H1 (cell line): ENCODE results near the gene NUTM2F. TPM values are rescaled to one million over a fixed set of nuclear protein-coding genes. Genes with fewer than 3 reads are reported as not detected.

Source experiments
- CTCF ChIA-PET: fragments of 300-600 bp; sonication (Branson Sonifier 250); formaldehyde crosslinking; loops from one replicate; lab custom pipeline; 2021; ENCODE audit not compliant: partially characterized antibody; lab: Charles Lee
- POLR2A ChIA-PET: fragments of 300-600 bp; sonication (Branson Sonifier 250); formaldehyde crosslinking; loops from one replicate; lab custom pipeline; 2021; ENCODE audit warnings: inconsistent platforms; ENCODE audit not compliant: partially characterized antibody; lab: Charles Lee
- DNase-seq, 2 experiments: peaks; one replicate each; pipeline versions ENCODE4 v3.0.0 to v3.0.0-alpha.2; 2010 to 2022; ENCODE audit warnings: low spot score in 2 of 2, low read depth in 1 of 2, mixed read lengths in 1 of 2
- FAIRE-seq: peaks from 2 replicates; lab custom pipeline; 2011; peaks lifted over from hg19 to GRCh38; lab: Jason Lieb, UNC
- H2AFZ ChIP-seq: 2 replicates; pipeline ENCODE4 v1.8.1; 2012; ENCODE audit warnings: low read length, inconsistent platforms
- H2AK5ac ChIP-seq: 2 replicates; pipeline ENCODE4 v1.6.1; 2013; ENCODE audit warnings: low read depth, low read length
- H2BK120ac ChIP-seq: replicated peaks from 2 replicates; pipeline ENCODE3; 2013; ENCODE audit warnings: low read depth, low read length, inconsistent platforms
- H2BK12ac ChIP-seq: 2 replicates; pipeline ENCODE4 v1.6.1; 2013; ENCODE audit warnings: low read depth, low read length
- H2BK15ac ChIP-seq: 2 replicates; pipeline ENCODE4 v1.6.1; 2013; ENCODE audit warnings: low read length
- H2BK20ac ChIP-seq: 2 replicates; pipeline ENCODE4 v1.6.1; 2013; ENCODE audit warnings: low read length
- H2BK5ac ChIP-seq: 2 replicates; pipeline ENCODE4 v1.6.1; 2013; ENCODE audit warnings: low read depth, low read length
- H3K14ac ChIP-seq: 2 replicates; pipeline ENCODE4 v1.6.1; 2013; ENCODE audit warnings: inconsistent platforms; ENCODE audit not compliant: insufficient read length
- H3K18ac ChIP-seq: 2 replicates; pipeline ENCODE4 v1.6.1; 2013; ENCODE audit warnings: low read length; ENCODE audit errors: extremely low read depth
- H3K23ac ChIP-seq: 2 replicates; pipeline ENCODE4 v1.6.1; 2013; ENCODE audit warnings: inconsistent platforms; ENCODE audit not compliant: insufficient read length
- H3K23me2 ChIP-seq: 2 replicates; pipeline ENCODE4 v1.6.1; 2013; ENCODE audit warnings: low read depth, low read length
- H3K27ac ChIP-seq: 2 replicates; pipeline ENCODE4 v1.6.1; 2011; ENCODE audit warnings: low read depth, low read length, inconsistent platforms
- H3K27me3 ChIP-seq, 4 experiments: replicated peaks in 1 of 4; 1 replicate in 1 of 4; 2 replicates in 3 of 4; pipeline versions ENCODE4 v1.6.1 to v1.8.1; 2011 to 2013; ENCODE audit warnings: low read length in 3 of 4, mild to moderate bottlenecking in 3 of 4, inconsistent platforms in 2 of 4, mixed read lengths in 2 of 4, moderate library complexity in 1 of 4; ENCODE audit not compliant: control insufficient read depth in 3 of 4, insufficient read depth in 3 of 4; ENCODE audit errors: extremely low read depth in 1 of 4
- H3K36me3 ChIP-seq, 4 experiments: 2 replicates each; pipeline versions ENCODE4 v1.6.1 to v1.8.1; 2011 to 2013; ENCODE audit warnings: mild to moderate bottlenecking in 4 of 4, low read length in 3 of 4, moderate library complexity in 2 of 4, control low read depth in 1 of 4, inconsistent platforms in 1 of 4; ENCODE audit not compliant: insufficient read depth in 4 of 4, control insufficient read depth in 2 of 4
- H3K4ac ChIP-seq: replicated peaks from 2 replicates; pipeline ENCODE3; 2013; ENCODE audit warnings: low read length, low read depth, mixed read lengths, inconsistent platforms; ENCODE audit not compliant: insufficient read length
- H3K4me1 ChIP-seq, 4 experiments: replicated peaks in 1 of 4; 1 replicate in 1 of 4; 2 replicates in 3 of 4; pipeline versions ENCODE4 v1.6.1 to v1.8.1; 2011 to 2013; ENCODE audit warnings: low read length in 3 of 4, inconsistent platforms in 2 of 4, mixed read lengths in 1 of 4; ENCODE audit not compliant: insufficient read depth in 4 of 4, control insufficient read depth in 3 of 4
- H3K4me2 ChIP-seq, 2 experiments: 2 replicates each; pipeline versions ENCODE4 v1.6.1 to v1.8.1; 2011 to 2013; ENCODE audit warnings: low read depth in 2 of 2, low read length in 2 of 2, control low read depth in 1 of 2, inconsistent platforms in 1 of 2, mild to moderate bottlenecking in 1 of 2; ENCODE audit not compliant: insufficient read depth in 1 of 2
- H3K4me3 ChIP-seq, 4 experiments: fragments of 200-600, 300-600 bp in 1 of 4; sonication (generic), shearing (Covaris generic), sonication (Bioruptor Twin) in 1 of 4; 2 replicates each; pipeline versions ENCODE4 v1.5.1 to v1.8.1; 2011 to 2016; ENCODE audit warnings: low read length in 4 of 4, low read depth in 3 of 4, control low read depth in 2 of 4, inconsistent platforms in 2 of 4, mild to moderate bottlenecking in 2 of 4, mixed read lengths in 1 of 4, moderate library complexity in 1 of 4; ENCODE audit not compliant: insufficient read depth in 2 of 4; ENCODE audit errors: extremely low read depth in 1 of 4
- H3K56ac ChIP-seq: replicated peaks from 2 replicates; pipeline ENCODE3; 2013; ENCODE audit warnings: low read depth, mild to moderate bottlenecking, mixed read lengths, low read length, inconsistent platforms; ENCODE audit not compliant: insufficient read length
- H3K79me1 ChIP-seq: 2 replicates; pipeline ENCODE4 v1.6.1; 2013; ENCODE audit warnings: low read depth, low read length, control low read depth
- H3K79me2 ChIP-seq, 2 experiments: 2 replicates each; pipeline versions ENCODE4 v1.6.1 to v1.8.1; 2012 to 2013; ENCODE audit warnings: low read length in 2 of 2, mild to moderate bottlenecking in 2 of 2, inconsistent platforms in 1 of 2; ENCODE audit not compliant: insufficient read depth in 2 of 2, control insufficient read depth in 1 of 2
- H3K9ac ChIP-seq, 4 experiments: replicated peaks in 1 of 4; 1 replicate in 1 of 4; 2 replicates in 3 of 4; pipeline versions ENCODE4 v1.6.1 to v1.8.1; 2011 to 2013; ENCODE audit warnings: low read depth in 3 of 4, low read length in 3 of 4, control low read depth in 2 of 4, mild to moderate bottlenecking in 2 of 4, moderate library complexity in 2 of 4, inconsistent platforms in 1 of 4; ENCODE audit errors: extremely low read depth in 1 of 4
- H3K9me3 ChIP-seq, 2 experiments: 2 replicates each; pipeline versions ENCODE4 v1.6.1 to v1.8.1; 2012 to 2013; ENCODE audit warnings: mild to moderate bottlenecking in 2 of 2, moderate library complexity in 2 of 2, control low read depth in 1 of 2, inconsistent platforms in 1 of 2, low read depth in 1 of 2, low read length in 1 of 2, mixed read lengths in 1 of 2; ENCODE audit not compliant: insufficient read depth in 2 of 2
- H4K20me1 ChIP-seq, 2 experiments: replicated peaks in 1 of 2; 2 replicates each; pipeline versions ENCODE3 to v1.8.1; 2011 to 2013; ENCODE audit warnings: inconsistent platforms in 2 of 2, low read length in 2 of 2, mild to moderate bottlenecking in 1 of 2; ENCODE audit not compliant: insufficient read depth in 2 of 2, control insufficient read depth in 1 of 2
- H4K5ac ChIP-seq: 2 replicates; pipeline ENCODE4 v1.6.1; 2013; ENCODE audit warnings: low read length, low read depth, mixed read lengths, inconsistent platforms; ENCODE audit not compliant: insufficient read length
- H4K8ac ChIP-seq: 2 replicates; pipeline ENCODE4 v1.8.0; 2013; ENCODE audit warnings: mild to moderate bottlenecking, moderate library complexity, low read length, inconsistent platforms; ENCODE audit not compliant: insufficient read depth; ENCODE audit errors: extremely low read depth
- H4K91ac ChIP-seq: replicated peaks from 2 replicates; pipeline ENCODE3; 2013; ENCODE audit warnings: low read length, mixed read lengths, inconsistent platforms; ENCODE audit not compliant: insufficient read length
- BRCA1 ChIP-seq: IDR thresholded peaks from 2 replicates; pipeline ENCODE4 v1.6.1; 2012; ENCODE audit warnings: low read depth, low read length, improper control_type of control experiment
- EP300 ChIP-seq, 2 experiments: IDR thresholded peaks; 1 replicate in 1 of 2; 2 replicates in 1 of 2; pipeline ENCODE4 v1.6.1; 2011 to 2012; ENCODE audit warnings: low read depth in 2 of 2, low read length in 2 of 2, mild to moderate bottlenecking in 2 of 2, borderline replicate concordance in 1 of 2, inconsistent platforms in 1 of 2, moderate library complexity in 1 of 2
- RXRA ChIP-seq: IDR thresholded peaks from 2 replicates; pipeline ENCODE4 v1.6.1; 2011; ENCODE audit warnings: low read depth, mild to moderate bottlenecking, low read length, moderate library complexity; ENCODE audit not compliant: insufficient read depth
- SAP30 ChIP-seq: fragments of 300-600 bp; sonication (generic); IDR thresholded peaks from 2 replicates; pipeline ENCODE4 v1.7.1; 2012; ENCODE audit warnings: low read length, moderate library complexity, mild to moderate bottlenecking, inconsistent platforms; ENCODE audit not compliant: insufficient read depth, insufficient replicate concordance
- USF2 ChIP-seq: IDR thresholded peaks from 2 replicates; pipeline ENCODE4 v1.6.1; 2011; ENCODE audit warnings: low read length, improper control_type of control experiment
- WGBS, 2 experiments: shearing (Covaris generic) in 1 of 2; methylation state at CpG; one replicate each; pipeline versions ENCODE4 v1.1.6 to v1.1.7; 2013 to 2015; ENCODE audit warnings: low lambda C conversion rate in 2 of 2, mixed read lengths in 2 of 2, inconsistent platforms in 1 of 2, low coverage in 1 of 2, missing lambda C conversion rate in 1 of 2; ENCODE audit not compliant: insufficient replicate concordance in 2 of 2, insufficient coverage in 1 of 2, insufficient read length in 1 of 2; ENCODE audit errors: extremely low coverage in 1 of 2, missing lambda C conversion rate in 1 of 2; 5-methylcytosine and 5-hydroxymethylcytosine counted together
- polyA plus RNA-seq, 7 experiments: library from polyadenylated mRNA; depleted of rRNA in 3 of 7; stranded (reverse) in 5 of 7; unstranded in 2 of 7; fragments of >200 nt in 5 of 7; fragments of 200-250 nt in 2 of 7; gene quantifications; 1 replicate in 5 of 7; 2 replicates in 1 of 7; 4 replicates in 1 of 7; pipeline versions ENCODE4 v1.2.1 to v1.2.3, GENCODE V29; 2011 to 2013; ENCODE audit warnings: missing spikeins in 2 of 7, mixed read lengths in 2 of 7
- total RNA-seq: library from RNA; stranded (reverse); fragmentation: NEBNext Ultra II Directional; extraction: Animal tissue kit (Norgen Biotek cat#: 25700); gene quantifications from 2 replicates; pipeline ENCODE4 v1.2.1, GENCODE V29; 2021

Gene NUTM2F
- total and polyA plus RNA-seq, 2 of the 8 experiments (the other 6 are each of a cell fraction or from before 2014, with no cell fraction given), result 0.06 to 0.19 TPM

GRCh38 chr9:94298949-94299599 is 29.4 kb downstream of the NUTM2F start:
- TF ChIP-seq RXRA, result no peak
- no peak for TF ChIP-seq BRCA1
- TF ChIP-seq EP300 (IDR thresholded peaks at IDR 0.05; ENCODE audit: borderline replicate concordance in 1 of 2, low read depth in 2 of 2, low read length in 2 of 2), result no peak
- no peak for TF ChIP-seq SAP30
- no peak for TF ChIP-seq USF2
- WGBS, 2 experiments, result 82% methylated on average over 9 of the region's 9 CpGs; no CpG with 5 or more reads in 1 of the 2 experiments
- Histone ChIP-seq H4K20me1 (no peaks in the 10 kb centered on the region), H3K56ac (no peak overlapping the region), H2BK12ac (no peak overlapping the region), H2AFZ (no peak overlapping the region), H3K27ac (no peak overlapping the region), H3K27me3 (no peaks in the 10 kb centered on the region), H3K36me3 (peaks cover 0 to 3% (median 2%) of the 10 kb centered on the region in 4 experiments; a peak in 1 of 8 replicates), H3K4me1 (no peaks in the 10 kb centered on the region; a peak in 1 of 7 replicates), H3K23me2 (no peaks in the 10 kb centered on the region), H3K4me3 (no peak overlapping the region), H4K91ac (no peak overlapping the region), H3K18ac (no peak overlapping the region), H2AK5ac (no peak overlapping the region), H2BK20ac (no peak overlapping the region), H2BK120ac (no peak overlapping the region), H3K4me2 (no peak overlapping the region), H4K5ac (no peak overlapping the region), H2BK5ac (no peak overlapping the region), H3K79me2 (no peaks in the 10 kb centered on the region), H3K14ac (no peak overlapping the region), H3K9me3 (no peaks in the 10 kb centered on the region), H2BK15ac (no peak overlapping the region), H3K79me1 (no peaks in the 10 kb centered on the region), H3K9ac (no peak overlapping the region), H3K4ac (no peak overlapping the region), H4K8ac (no peak overlapping the region), H3K23ac (no peak overlapping the region)
- POLR2A ChIA-PET, result no interaction called here
- FAIRE-seq (no peak), DNase-seq (no peak)
- CTCF ChIA-PET, result interaction anchor here (0.6 kb wide), 1 partner anchor 113 kb away, joined by 3 read pairs; no protein-coding TSS in a partner anchor
